ENCODE data around the gene ACTN1.
"Not testable (repeated sequence)": the region's sequence is repeated elsewhere in the genome, so short reads cannot be mapped to it uniquely, and the experiment has no call there.

Gene ACTN1

GRCh38 chr14:68866991-68867533 is 112.0 kb downstream of the ACTN1 start:
- in situ Hi-C loops (cut with MboI; ENCODE audit: low sequenced_read_pairs): no loop called here

- in situ Hi-C loops (cut with MboI; ENCODE audit: low sequenced_read_pairs): no loop called here
Observed at GRCh38 chr14:68865542-68865941, 113.6 kb downstream of the ACTN1 start.

- in situ Hi-C loops (cut with MboI; ENCODE audit: low sequenced_read_pairs): no loop called here
Observed at GRCh38 chr14:68864361-68864750, 114.7 kb downstream of the ACTN1 start.

GRCh38 chr14:68863610-68864360 is 115.3 kb downstream of the ACTN1 start:
- in situ Hi-C loops (cut with MboI; ENCODE audit: low sequenced_read_pairs): no loop called here

GRCh38 chr14:68862954-68863594 is 116.0 kb downstream of the ACTN1 start:
- in situ Hi-C loops (cut with MboI; ENCODE audit: low sequenced_read_pairs): no loop called here

GRCh38 chr14:68860771-68861170 is 118.3 kb downstream of the ACTN1 start:
- in situ Hi-C loops (cut with MboI; ENCODE audit: low sequenced_read_pairs): no loop called here

GRCh38 chr14:68857516-68858070 is 121.5 kb downstream of the ACTN1 start:
- in situ Hi-C loops (cut with MboI; ENCODE audit: low sequenced_read_pairs): no loop called here

GRCh38 chr14:68856572-68856971 is 122.5 kb downstream of the ACTN1 start:
- in situ Hi-C loops (cut with MboI; ENCODE audit: low sequenced_read_pairs): no loop called here

GRCh38 chr14:68854421-68854820 is 124.7 kb downstream of the ACTN1 start:
- in situ Hi-C loops (cut with MboI; ENCODE audit: low sequenced_read_pairs): no loop called here

- in situ Hi-C loops (cut with MboI; ENCODE audit: low sequenced_read_pairs): no loop called here
Observed at GRCh38 chr14:68853749-68854148, 125.4 kb downstream of the ACTN1 start.

- in situ Hi-C loops (cut with MboI; ENCODE audit: low sequenced_read_pairs): not testable (repeated sequence)
Observed at GRCh38 chr14:68852493-68852892, 126.6 kb downstream of the ACTN1 start.

GRCh38 chr14:68851078-68851477 is 128.0 kb downstream of the ACTN1 start:
- in situ Hi-C loops (cut with MboI; ENCODE audit: low sequenced_read_pairs): no loop called here

GRCh38 chr14:68849416-68849815 is 129.7 kb downstream of the ACTN1 start:
- in situ Hi-C loops (cut with MboI; ENCODE audit: low sequenced_read_pairs): no loop called here

GRCh38 chr14:68848253-68848652 is 130.8 kb downstream of the ACTN1 start:
- in situ Hi-C loops (cut with MboI; ENCODE audit: low sequenced_read_pairs): no loop called here

- in situ Hi-C loops (cut with MboI; ENCODE audit: low sequenced_read_pairs): not testable (repeated sequence)
Observed at GRCh38 chr14:68847640-68848039, 131.5 kb downstream of the ACTN1 start.

GRCh38 chr14:68846466-68846865 is 132.6 kb downstream of the ACTN1 start:
- in situ Hi-C loops (cut with MboI; ENCODE audit: low sequenced_read_pairs): no loop called here

- in situ Hi-C loops (cut with MboI; ENCODE audit: low sequenced_read_pairs): no loop called here
Observed at GRCh38 chr14:68844210-68844545, 134.9 kb downstream of the ACTN1 start.

GRCh38 chr14:68843471-68844209 is 135.5 kb downstream of the ACTN1 start:
- in situ Hi-C loops (cut with MboI; ENCODE audit: low sequenced_read_pairs): no loop called here

- in situ Hi-C loops (cut with MboI; ENCODE audit: low sequenced_read_pairs): no loop called here
Observed at GRCh38 chr14:68842298-68842697, 136.8 kb downstream of the ACTN1 start.

GRCh38 chr14:68841016-68841809 is 137.9 kb downstream of the ACTN1 start:
- in situ Hi-C loops (cut with MboI; ENCODE audit: low sequenced_read_pairs): no loop called here

- in situ Hi-C loops (cut with MboI; ENCODE audit: low sequenced_read_pairs): no loop called here
Observed at GRCh38 chr14:68840454-68840853, 138.6 kb downstream of the ACTN1 start.

Measured in hTERT RPE-1 (cell line).